ENCODE measurements around the gene MDGA2.
"Not testable (repeated sequence)": the region's sequence is repeated elsewhere in the genome, so short reads cannot be mapped to it uniquely, and the experiment has no call there.

The MDGA2 gene

GRCh38 chr14:47211263-47211662 lies 464.1 kb downstream of the MDGA2 start:
- no peak for DNase-seq

GRCh38 chr14:47210099-47210498 lies 465.3 kb downstream of the MDGA2 start:
- DNase-seq, result no peak

GRCh38 chr14:47208434-47208833 lies 467.0 kb downstream of the MDGA2 start:
- DNase-seq, result no peak

GRCh38 chr14:47207617-47208016 lies 467.8 kb downstream of the MDGA2 start:
- DNase-seq, result no peak

- no peak for DNase-seq
These were observed 474.7 kb downstream of the MDGA2 start for GRCh38 chr14:47200740-47201139.

GRCh38 chr14:47195582-47195981 lies 479.8 kb downstream of the MDGA2 start:
- no peak for DNase-seq

GRCh38 chr14:47194055-47194454 lies 481.4 kb downstream of the MDGA2 start:
- no peak for DNase-seq

GRCh38 chr14:47192203-47192602 lies 483.2 kb downstream of the MDGA2 start:
- not testable (repeated sequence) for DNase-seq

GRCh38 chr14:47191700-47192099 lies 483.7 kb downstream of the MDGA2 start:
- DNase-seq, result no peak

GRCh38 chr14:47189911-47190484 lies 485.4 kb downstream of the MDGA2 start:
- DNase-seq, result no peak

- DNase-seq, result no peak
These were observed 488.9 kb downstream of the MDGA2 start for GRCh38 chr14:47186486-47186885.

GRCh38 chr14:47179906-47180305 lies 495.5 kb downstream of the MDGA2 start:
- DNase-seq, result no peak

- not testable (repeated sequence) for DNase-seq
These were observed 503.5 kb downstream of the MDGA2 start for GRCh38 chr14:47171896-47172295.

- DNase-seq, result no peak
These were observed 508.0 kb downstream of the MDGA2 start for GRCh38 chr14:47167402-47167801.

GRCh38 chr14:47155395-47155794 lies 520.0 kb downstream of the MDGA2 start:
- no peak for DNase-seq

- no peak for DNase-seq
These were observed 521.1 kb downstream of the MDGA2 start for GRCh38 chr14:47154276-47154797.

GRCh38 chr14:47153746-47154145 lies 521.7 kb downstream of the MDGA2 start:
- no peak for DNase-seq

GRCh38 chr14:47150267-47150666 lies 525.1 kb downstream of the MDGA2 start:
- no peak for DNase-seq

GRCh38 chr14:47149326-47149725 lies 526.1 kb downstream of the MDGA2 start:
- DNase-seq, result no peak

GRCh38 chr14:47148686-47149085 lies 526.7 kb downstream of the MDGA2 start:
- DNase-seq, result no peak

GRCh38 chr14:47120645-47121044 lies 554.8 kb downstream of the MDGA2 start:
- DNase-seq, result no peak

GRCh38 chr14:47103771-47104170 lies 571.6 kb downstream of the MDGA2 start:
- DNase-seq, result no peak

- DNase-seq, result no peak
These were observed 572.9 kb downstream of the MDGA2 start for GRCh38 chr14:47102472-47102871.

GRCh38 chr14:47085678-47086077 lies 589.7 kb downstream of the MDGA2 start:
- no peak for DNase-seq

GRCh38 chr14:47065326-47065725 lies 610.1 kb downstream of the MDGA2 start:
- DNase-seq, result no peak

All from activated CD4-positive, CD25-positive, alpha-beta regulatory T cell (primary cell).